A549 (cell line): ENCODE results near the gene MLH3.

Source experiments
- PHF8 ChIP-seq: fragments of 200-600 bp; sonication (generic); IDR thresholded peaks from 2 replicates; pipeline ENCODE4 v1.6.1; 2016; ENCODE audit warnings: low read depth, mild to moderate bottlenecking, antibody characterized with exemption, moderate library complexity, borderline replicate concordance
- RARB ChIP-seq: fragments of 250-450 bp; sonication (Bioruptor Pico); IDR thresholded peaks from 2 replicates; pipeline ENCODE4 v1.8.0; 2021; ENCODE audit warnings: mild to moderate bottlenecking, moderate library complexity
- TF ChIP-seq, protein P1 (sequence below): fragments of >200 bp; sonication (Bioruptor Twin); formaldehyde crosslinking; IDR thresholded peaks from 3 replicates; pipeline ENCODE4 v1.5.1; 2016
- TF ChIP-seq, protein P2 (sequence below): fragments of 200-600 bp; sonication (generic); IDR thresholded peaks from 2 replicates; pipeline ENCODE4 v1.6.1; 2016; ENCODE audit warnings: antibody characterized with exemption, mild to moderate bottlenecking, moderate library complexity

DNA sequence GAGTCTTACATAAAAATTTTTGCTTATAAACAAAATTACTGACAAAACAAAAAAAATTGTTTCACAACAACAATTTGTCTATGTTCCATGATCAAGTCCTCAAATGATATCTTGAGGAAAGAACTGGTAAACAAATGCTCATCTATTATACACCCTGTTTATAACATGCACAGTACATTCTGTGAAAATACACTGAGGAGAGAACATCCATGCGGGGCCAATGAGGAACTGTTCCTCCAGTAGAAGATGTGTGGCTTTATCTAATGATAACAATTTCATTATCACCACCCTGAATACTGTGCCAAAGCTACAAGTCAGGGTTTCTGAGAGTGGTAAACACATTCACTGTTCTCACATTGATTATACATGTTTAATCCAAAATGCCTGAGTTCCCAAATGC lies 10.8 kb downstream of the MLH3 start:
- TF ChIP-seq RARB (CRISPR knock-in tag): no peak
- TF ChIP-seq, protein P1, sequence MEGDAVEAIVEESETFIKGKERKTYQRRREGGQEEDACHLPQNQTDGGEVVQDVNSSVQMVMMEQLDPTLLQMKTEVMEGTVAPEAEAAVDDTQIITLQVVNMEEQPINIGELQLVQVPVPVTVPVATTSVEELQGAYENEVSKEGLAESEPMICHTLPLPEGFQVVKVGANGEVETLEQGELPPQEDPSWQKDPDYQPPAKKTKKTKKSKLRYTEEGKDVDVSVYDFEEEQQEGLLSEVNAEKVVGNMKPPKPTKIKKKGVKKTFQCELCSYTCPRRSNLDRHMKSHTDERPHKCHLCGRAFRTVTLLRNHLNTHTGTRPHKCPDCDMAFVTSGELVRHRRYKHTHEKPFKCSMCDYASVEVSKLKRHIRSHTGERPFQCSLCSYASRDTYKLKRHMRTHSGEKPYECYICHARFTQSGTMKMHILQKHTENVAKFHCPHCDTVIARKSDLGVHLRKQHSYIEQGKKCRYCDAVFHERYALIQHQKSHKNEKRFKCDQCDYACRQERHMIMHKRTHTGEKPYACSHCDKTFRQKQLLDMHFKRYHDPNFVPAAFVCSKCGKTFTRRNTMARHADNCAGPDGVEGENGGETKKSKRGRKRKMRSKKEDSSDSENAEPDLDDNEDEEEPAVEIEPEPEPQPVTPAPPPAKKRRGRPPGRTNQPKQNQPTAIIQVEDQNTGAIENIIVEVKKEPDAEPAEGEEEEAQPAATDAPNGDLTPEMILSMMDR: no peak
- TF ChIP-seq PHF8: no peak
- TF ChIP-seq, protein P2, sequence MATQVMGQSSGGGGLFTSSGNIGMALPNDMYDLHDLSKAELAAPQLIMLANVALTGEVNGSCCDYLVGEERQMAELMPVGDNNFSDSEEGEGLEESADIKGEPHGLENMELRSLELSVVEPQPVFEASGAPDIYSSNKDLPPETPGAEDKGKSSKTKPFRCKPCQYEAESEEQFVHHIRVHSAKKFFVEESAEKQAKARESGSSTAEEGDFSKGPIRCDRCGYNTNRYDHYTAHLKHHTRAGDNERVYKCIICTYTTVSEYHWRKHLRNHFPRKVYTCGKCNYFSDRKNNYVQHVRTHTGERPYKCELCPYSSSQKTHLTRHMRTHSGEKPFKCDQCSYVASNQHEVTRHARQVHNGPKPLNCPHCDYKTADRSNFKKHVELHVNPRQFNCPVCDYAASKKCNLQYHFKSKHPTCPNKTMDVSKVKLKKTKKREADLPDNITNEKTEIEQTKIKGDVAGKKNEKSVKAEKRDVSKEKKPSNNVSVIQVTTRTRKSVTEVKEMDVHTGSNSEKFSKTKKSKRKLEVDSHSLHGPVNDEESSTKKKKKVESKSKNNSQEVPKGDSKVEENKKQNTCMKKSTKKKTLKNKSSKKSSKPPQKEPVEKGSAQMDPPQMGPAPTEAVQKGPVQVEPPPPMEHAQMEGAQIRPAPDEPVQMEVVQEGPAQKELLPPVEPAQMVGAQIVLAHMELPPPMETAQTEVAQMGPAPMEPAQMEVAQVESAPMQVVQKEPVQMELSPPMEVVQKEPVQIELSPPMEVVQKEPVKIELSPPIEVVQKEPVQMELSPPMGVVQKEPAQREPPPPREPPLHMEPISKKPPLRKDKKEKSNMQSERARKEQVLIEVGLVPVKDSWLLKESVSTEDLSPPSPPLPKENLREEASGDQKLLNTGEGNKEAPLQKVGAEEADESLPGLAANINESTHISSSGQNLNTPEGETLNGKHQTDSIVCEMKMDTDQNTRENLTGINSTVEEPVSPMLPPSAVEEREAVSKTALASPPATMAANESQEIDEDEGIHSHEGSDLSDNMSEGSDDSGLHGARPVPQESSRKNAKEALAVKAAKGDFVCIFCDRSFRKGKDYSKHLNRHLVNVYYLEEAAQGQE: no peak
